Panc1 (cell line): Measurements from ENCODE around the gene MTA3. TPM values are rescaled to one million over a fixed set of nuclear protein-coding genes. Genes with fewer than 3 reads are reported as not detected.

Experiments
- ATAC-seq: fragments of 200-7000 bp; cut with Tn5 transposase; 2 replicates; pipeline ENCODE4 v1.9.1; 2020; ENCODE audit warnings: mild to moderate bottlenecking, moderate library complexity
- BruUV-seq: library from RNA; stranded (reverse); fragments of 400-500 nt; replicated peaks from 2 replicates; lab custom pipeline; 2021; lab: Mats Ljungman, UMichigan
- CTCF ChIA-PET: fragments of 300-600 bp; sonication (Branson Sonifier 250); formaldehyde crosslinking; loops from one replicate; lab custom pipeline; 2022; ENCODE audit warnings: antibody characterized with exemption; lab: Charles Lee
- POLR2A ChIA-PET: fragments of 300-600 bp; sonication (Branson Sonifier 250); formaldehyde crosslinking; loops from one replicate; lab custom pipeline; 2022; ENCODE audit warnings: antibody characterized with exemption; lab: Charles Lee
- DNase-seq: peaks from one replicate; pipeline ENCODE4 v3.0.0-alpha.2; 2010; ENCODE audit warnings: low read depth, low spot score
- H3K27ac ChIP-seq: 2 replicates; pipeline ENCODE4 v1.5.1; 2011; ENCODE audit warnings: mild to moderate bottlenecking, low read length, inconsistent platforms
- H3K27me3 ChIP-seq: fragments of 200-500 bp; sonication (Bioruptor generic); 2 replicates; pipeline ENCODE4 v1.6.0; 2014; ENCODE audit warnings: low read length, inconsistent platforms; ENCODE audit not compliant: control insufficient read depth, insufficient read depth
- H3K36me3 ChIP-seq: fragments of 200-500 bp; sonication (Bioruptor generic); 2 replicates; pipeline ENCODE4 v1.5.1; 2014; ENCODE audit warnings: inconsistent platforms, mild to moderate bottlenecking, low read length, moderate library complexity; ENCODE audit not compliant: control insufficient read depth, insufficient read depth
- H3K4me1 ChIP-seq: 2 replicates; pipeline ENCODE4 v1.5.1; 2011; ENCODE audit warnings: inconsistent platforms, mild to moderate bottlenecking, low read length, moderate library complexity; ENCODE audit not compliant: control insufficient read depth, insufficient read depth
- H3K4me3 ChIP-seq, 2 experiments: 2 replicates each; pipeline ENCODE4 v1.5.1; 2011 to 2012; ENCODE audit warnings: low read depth in 2 of 2, low read length in 2 of 2, mild to moderate bottlenecking in 2 of 2, inconsistent platforms in 1 of 2, moderate library complexity in 1 of 2
- H3K9me3 ChIP-seq: fragments of 200-500 bp; sonication (Bioruptor generic); 2 replicates; pipeline ENCODE4 v1.5.1; 2014; ENCODE audit warnings: low read depth, mild to moderate bottlenecking, inconsistent platforms, low read length, moderate library complexity; ENCODE audit not compliant: control insufficient read depth, insufficient read depth
- POLR2AphosphoS5 ChIP-seq: IDR thresholded peaks from 2 replicates; pipeline ENCODE4 v1.6.1; 2012; ENCODE audit warnings: mild to moderate bottlenecking, low read depth, low read length, moderate library complexity
- SIN3A ChIP-seq: IDR thresholded peaks from 2 replicates; pipeline ENCODE4 v1.6.1; 2012; ENCODE audit warnings: low read depth, mild to moderate bottlenecking, low read length, moderate library complexity, borderline replicate concordance; ENCODE audit not compliant: insufficient read depth
- TCF7L2 ChIP-seq: IDR thresholded peaks from 2 replicates; pipeline ENCODE4 v1.6.1; 2011; ENCODE audit warnings: mild to moderate bottlenecking, low read depth, low read length, inconsistent platforms
- in situ Hi-C: cut with HindIII; loops from 2 replicates; pipeline ENCODE4 v1.10.0; 2016; ENCODE audit warnings: low sequenced_read_pairs, low pct_unique_long_range_greater_than_20kb
- intact Hi-C: fragments of 100-400 bp; cut with micrococcal nuclease; formaldehyde crosslinking; loops from one replicate; pipeline ENCODE4 v1.10.0; 2022; ENCODE audit not compliant: unreplicated experiment
- total RNA-seq: library from RNA; stranded (reverse); gene quantifications from one replicate; pipeline ENCODE4 v1.2.1, GENCODE V29; 2021; ENCODE audit not compliant: unreplicated experiment
- TF ChIP-seq, protein P1 (sequence below), 2 experiments: IDR thresholded peaks; 2 replicates each; pipeline ENCODE4 v1.6.1; 2011 to 2012; ENCODE audit warnings: low read depth in 2 of 2, control low read depth in 1 of 2, low read length in 1 of 2, mild to moderate bottlenecking in 1 of 2, moderate library complexity in 1 of 2; ENCODE audit not compliant: insufficient read depth in 1 of 2
- TF ChIP-seq, protein P2 (sequence below): fragments of 450-650 bp; IDR thresholded peaks from 2 replicates; pipeline ENCODE4 v1.5.1; 2017; ENCODE audit warnings: mild to moderate bottlenecking

The MTA3 gene
- total RNA-seq, 1 experiment from 2014 or later: 65.6 TPM

DNA sequence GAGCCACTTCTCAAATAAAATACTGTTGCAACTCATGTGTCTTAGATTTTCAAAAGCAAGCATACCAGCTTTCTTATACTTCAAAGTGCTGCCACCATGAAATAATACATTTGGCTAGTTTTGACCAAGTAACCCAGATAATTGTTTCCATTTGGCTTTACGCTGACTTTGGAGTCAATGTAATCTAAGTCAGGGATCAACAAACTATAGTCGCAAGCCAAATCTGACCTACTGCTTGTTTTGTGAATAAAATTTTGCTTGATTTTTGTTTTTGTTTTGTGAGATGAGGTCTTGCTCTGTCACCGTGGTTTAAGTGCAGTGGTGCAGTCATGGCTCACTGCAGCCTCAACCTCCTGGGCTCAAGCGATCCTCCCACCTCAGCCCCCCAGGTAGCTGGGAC, 130.5 kb downstream of the MTA3 start:
- Histone ChIP-seq H3K9me3 (no peaks in the 10 kb centered on the region), H3K4me3 (no peak overlapping the region), H3K27me3 (no peaks in the 10 kb centered on the region), H3K4me1 (no peaks in the 10 kb centered on the region), H3K36me3 (0 out of 2 replicates have a peak, but pooled peaks cover 3% of the 10 kb centered on the region), H3K27ac (no peak overlapping the region)
- in situ Hi-C loops (no loop called here), intact Hi-C loops (no loop called here)
- ATAC-seq (no peak), DNase-seq (no peak)
- ChIA-PET POLR2A (no interaction called here), CTCF (no interaction called here)
- BruUV-seq: no TSS peak
- no peak for TF ChIP-seq POLR2AphosphoS5
- TF ChIP-seq TCF7L2: no peak
- TF ChIP-seq, protein P1, sequence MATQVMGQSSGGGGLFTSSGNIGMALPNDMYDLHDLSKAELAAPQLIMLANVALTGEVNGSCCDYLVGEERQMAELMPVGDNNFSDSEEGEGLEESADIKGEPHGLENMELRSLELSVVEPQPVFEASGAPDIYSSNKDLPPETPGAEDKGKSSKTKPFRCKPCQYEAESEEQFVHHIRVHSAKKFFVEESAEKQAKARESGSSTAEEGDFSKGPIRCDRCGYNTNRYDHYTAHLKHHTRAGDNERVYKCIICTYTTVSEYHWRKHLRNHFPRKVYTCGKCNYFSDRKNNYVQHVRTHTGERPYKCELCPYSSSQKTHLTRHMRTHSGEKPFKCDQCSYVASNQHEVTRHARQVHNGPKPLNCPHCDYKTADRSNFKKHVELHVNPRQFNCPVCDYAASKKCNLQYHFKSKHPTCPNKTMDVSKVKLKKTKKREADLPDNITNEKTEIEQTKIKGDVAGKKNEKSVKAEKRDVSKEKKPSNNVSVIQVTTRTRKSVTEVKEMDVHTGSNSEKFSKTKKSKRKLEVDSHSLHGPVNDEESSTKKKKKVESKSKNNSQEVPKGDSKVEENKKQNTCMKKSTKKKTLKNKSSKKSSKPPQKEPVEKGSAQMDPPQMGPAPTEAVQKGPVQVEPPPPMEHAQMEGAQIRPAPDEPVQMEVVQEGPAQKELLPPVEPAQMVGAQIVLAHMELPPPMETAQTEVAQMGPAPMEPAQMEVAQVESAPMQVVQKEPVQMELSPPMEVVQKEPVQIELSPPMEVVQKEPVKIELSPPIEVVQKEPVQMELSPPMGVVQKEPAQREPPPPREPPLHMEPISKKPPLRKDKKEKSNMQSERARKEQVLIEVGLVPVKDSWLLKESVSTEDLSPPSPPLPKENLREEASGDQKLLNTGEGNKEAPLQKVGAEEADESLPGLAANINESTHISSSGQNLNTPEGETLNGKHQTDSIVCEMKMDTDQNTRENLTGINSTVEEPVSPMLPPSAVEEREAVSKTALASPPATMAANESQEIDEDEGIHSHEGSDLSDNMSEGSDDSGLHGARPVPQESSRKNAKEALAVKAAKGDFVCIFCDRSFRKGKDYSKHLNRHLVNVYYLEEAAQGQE (IDR thresholded peaks at IDR 0.05; ENCODE audit: insufficient read depth in 1 of 2, low read depth in 2 of 2, low read length in 1 of 2): no peak
- TF ChIP-seq SIN3A: no peak
- TF ChIP-seq, protein P2, sequence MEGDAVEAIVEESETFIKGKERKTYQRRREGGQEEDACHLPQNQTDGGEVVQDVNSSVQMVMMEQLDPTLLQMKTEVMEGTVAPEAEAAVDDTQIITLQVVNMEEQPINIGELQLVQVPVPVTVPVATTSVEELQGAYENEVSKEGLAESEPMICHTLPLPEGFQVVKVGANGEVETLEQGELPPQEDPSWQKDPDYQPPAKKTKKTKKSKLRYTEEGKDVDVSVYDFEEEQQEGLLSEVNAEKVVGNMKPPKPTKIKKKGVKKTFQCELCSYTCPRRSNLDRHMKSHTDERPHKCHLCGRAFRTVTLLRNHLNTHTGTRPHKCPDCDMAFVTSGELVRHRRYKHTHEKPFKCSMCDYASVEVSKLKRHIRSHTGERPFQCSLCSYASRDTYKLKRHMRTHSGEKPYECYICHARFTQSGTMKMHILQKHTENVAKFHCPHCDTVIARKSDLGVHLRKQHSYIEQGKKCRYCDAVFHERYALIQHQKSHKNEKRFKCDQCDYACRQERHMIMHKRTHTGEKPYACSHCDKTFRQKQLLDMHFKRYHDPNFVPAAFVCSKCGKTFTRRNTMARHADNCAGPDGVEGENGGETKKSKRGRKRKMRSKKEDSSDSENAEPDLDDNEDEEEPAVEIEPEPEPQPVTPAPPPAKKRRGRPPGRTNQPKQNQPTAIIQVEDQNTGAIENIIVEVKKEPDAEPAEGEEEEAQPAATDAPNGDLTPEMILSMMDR: no peak

DNA sequence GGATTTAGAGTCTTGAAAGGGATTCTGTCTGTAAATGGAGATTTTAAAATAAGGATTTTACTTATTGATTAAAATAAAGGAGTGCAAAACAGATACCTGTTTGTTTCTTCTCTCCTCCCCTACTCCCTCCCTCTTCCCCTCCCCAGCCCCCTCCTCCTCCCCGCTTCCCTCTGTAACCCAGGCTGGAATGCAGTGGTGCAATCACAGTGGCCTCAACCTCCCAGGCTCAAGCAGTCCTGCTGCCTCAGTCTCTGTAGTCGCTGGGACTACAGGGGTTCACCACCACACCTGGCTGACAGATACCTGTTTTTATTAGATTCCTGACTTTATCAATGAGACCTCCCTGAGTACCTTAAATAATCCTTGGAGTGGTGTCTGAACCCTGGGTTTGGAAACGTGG, 138.4 kb downstream of the MTA3 start:
- no TSS peak for BruUV-seq
- no peaks in the 10 kb centered on the region for H3K9me3 ChIP-seq
- TF ChIP-seq TCF7L2: no peak
- TF ChIP-seq, protein P1 (IDR thresholded peaks at IDR 0.05; ENCODE audit: insufficient read depth in 1 of 2, low read depth in 2 of 2, low read length in 1 of 2): no peak
- TF ChIP-seq, protein P2: no peak
- no peak for TF ChIP-seq SIN3A
- no peak overlapping the region for H3K4me3 ChIP-seq
- no peaks in the 10 kb centered on the region for H3K27me3 ChIP-seq
- ChIA-PET POLR2A (no interaction called here), CTCF (no interaction called here)
- ATAC-seq (no peak), DNase-seq (no peak)
- intact Hi-C loops (no loop called here), in situ Hi-C loops (no loop called here)
- H3K27ac ChIP-seq: no peak overlapping the region
- H3K36me3 ChIP-seq: peaks cover 8% of the 10 kb centered on the region; the same call in 1 of the 2 replicates
- H3K4me1 ChIP-seq: no peaks in the 10 kb centered on the region
